Upper lobe of right lung (tissue), 1 donor: ENCODE measurements around the gene PSIP1. TPM values are rescaled to one million over a fixed set of nuclear protein-coding genes. Genes with fewer than 3 reads are reported as not detected.
A peak's percentile ranks its signal among the peaks of the same experiment; 100 is the strongest.
"Not testable (repeated sequence)": the region's sequence is repeated elsewhere in the genome, so short reads cannot be mapped to it uniquely, and the experiment has no call there.

ENCODE experiments used
- ATAC-seq: fragments of 200-7000 bp; cut with Tn5 transposase; one replicate; pipeline ENCODE4 v1.9.1; 2020; ENCODE audit warnings: mild to moderate bottlenecking, moderate library complexity
- DNase-seq: peaks from one replicate; pipeline ENCODE4 v3.0.0-alpha.2; 2020
- H3K27ac ChIP-seq: fragments of 200-600 bp; one replicate; pipeline ENCODE4 v1.8.0; 2022
- H3K27me3 ChIP-seq: fragments of 200-600 bp; one replicate; pipeline ENCODE4 v1.8.0; 2022; ENCODE audit warnings: mild to moderate bottlenecking
- H3K36me3 ChIP-seq: fragments of 200-600 bp; one replicate; pipeline ENCODE4 v1.8.0; 2022
- H3K4me1 ChIP-seq: fragments of 200-600 bp; one replicate; pipeline ENCODE4 v1.8.0; 2022
- H3K4me3 ChIP-seq: fragments of 200-600 bp; one replicate; pipeline ENCODE4 v1.8.0; 2022; ENCODE audit warnings: mild to moderate bottlenecking
- H3K9me3 ChIP-seq: fragments of 200-600 bp; one replicate; pipeline ENCODE4 v1.8.0; 2022
- intact Hi-C: fragments of 100-400 bp; cut with DNase I; formaldehyde crosslinking; loops from one replicate; pipeline ENCODE4 v1.11.0; 2022
- total RNA-seq: library from RNA; stranded (reverse); fragmentation: NEBNext Ultra II Directional; extraction: Animal tissue kit (Norgen Biotek cat#: 25700); gene quantifications from one replicate; pipeline ENCODE4 v1.2.1, GENCODE V29; 2021
- TF ChIP-seq, protein P1 (sequence below): fragments of 200-600 bp; IDR thresholded peaks from one replicate; pipeline ENCODE4 v1.8.0; 2022; ENCODE audit warnings: antibody characterized with exemption
- donor health status: DM: no; HTN: yes; CAD: no; lungs with severe emphysema.

The PSIP1 gene
- total RNA-seq, 1 donor from 2014 or later: 32.8 TPM

DNA sequence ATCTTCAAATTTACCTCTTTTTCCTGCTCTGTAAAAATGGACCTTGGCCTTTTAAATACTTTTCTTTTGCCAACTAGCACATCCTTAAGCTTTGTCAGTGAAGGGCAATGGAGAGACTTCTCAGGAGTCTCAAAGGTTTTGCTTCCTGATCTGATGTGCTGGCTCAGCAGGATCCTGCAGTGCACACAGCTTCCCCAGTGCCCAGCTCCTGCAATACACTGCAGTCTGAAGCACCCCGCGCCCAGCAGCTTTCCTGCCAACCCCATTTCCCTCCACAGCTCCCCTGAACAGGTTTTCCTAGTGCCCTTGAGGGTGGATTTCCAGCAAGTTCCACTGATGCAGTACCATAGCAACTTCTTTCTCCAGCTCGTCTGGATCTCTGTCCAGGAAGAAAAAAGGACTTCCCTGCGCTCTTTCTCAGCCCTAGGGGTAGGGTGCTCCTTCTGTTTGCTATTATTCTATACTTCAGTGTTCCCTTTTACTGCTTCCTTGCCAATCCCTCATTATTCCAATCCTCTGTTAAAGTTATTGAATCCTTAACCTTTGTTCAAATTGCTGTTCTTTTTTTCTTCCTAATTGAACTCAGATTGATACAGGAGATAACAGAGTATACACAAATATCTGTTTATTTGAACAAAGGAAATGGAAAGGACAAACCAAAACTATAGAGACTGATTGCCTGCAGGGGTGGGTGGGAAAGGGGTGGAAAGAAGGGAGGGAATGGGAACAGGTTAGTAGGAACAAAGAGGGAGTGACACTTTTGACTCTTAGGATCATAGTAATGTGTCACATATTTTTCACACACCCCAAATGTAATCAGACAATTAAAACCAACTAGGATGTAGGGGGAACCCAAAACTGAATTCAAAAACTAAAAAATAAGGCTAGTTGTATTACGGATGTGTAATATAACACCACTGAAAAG is 79.6 kb downstream of the PSIP1 start:
- no peak for DNase-seq

DNA sequence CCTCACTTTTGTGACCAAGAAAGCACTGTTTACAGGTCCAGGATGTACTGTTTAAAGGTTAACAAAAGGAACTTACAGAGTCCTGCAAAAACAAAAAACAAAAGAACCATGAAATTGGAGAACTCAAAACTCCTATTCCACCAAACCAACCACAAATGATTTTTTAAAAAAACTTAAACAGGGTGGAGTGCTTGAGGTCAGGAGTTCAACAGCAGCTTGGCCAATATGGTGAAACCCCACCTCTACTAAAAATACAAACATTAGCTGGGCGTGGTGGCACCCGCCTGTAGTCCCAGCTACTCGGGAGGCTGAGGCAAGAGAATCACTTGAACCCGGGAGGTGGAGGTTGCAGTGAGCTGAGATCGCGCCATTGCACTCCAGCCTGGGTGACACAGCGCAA is 83.1 kb downstream of the PSIP1 start:
- intact Hi-C loops, H3K4me3 ChIP-seq, H3K27me3 ChIP-seq, ATAC-seq, DNase-seq, H3K27ac ChIP-seq, H3K9me3 ChIP-seq: not testable (repeated sequence)
- peaks cover 26% of the 10 kb centered on the region for H3K36me3 ChIP-seq
- H3K4me1 ChIP-seq: peaks cover 32% of the 10 kb centered on the region

More for the DNA sequence above, 79.6 kb downstream of the PSIP1 start:
- H3K36me3 ChIP-seq: peaks cover 22% of the 10 kb centered on the region
- H3K27ac ChIP-seq: no peak overlapping the region
- peak; percentile 90 for ATAC-seq
- TF ChIP-seq, protein P1, sequence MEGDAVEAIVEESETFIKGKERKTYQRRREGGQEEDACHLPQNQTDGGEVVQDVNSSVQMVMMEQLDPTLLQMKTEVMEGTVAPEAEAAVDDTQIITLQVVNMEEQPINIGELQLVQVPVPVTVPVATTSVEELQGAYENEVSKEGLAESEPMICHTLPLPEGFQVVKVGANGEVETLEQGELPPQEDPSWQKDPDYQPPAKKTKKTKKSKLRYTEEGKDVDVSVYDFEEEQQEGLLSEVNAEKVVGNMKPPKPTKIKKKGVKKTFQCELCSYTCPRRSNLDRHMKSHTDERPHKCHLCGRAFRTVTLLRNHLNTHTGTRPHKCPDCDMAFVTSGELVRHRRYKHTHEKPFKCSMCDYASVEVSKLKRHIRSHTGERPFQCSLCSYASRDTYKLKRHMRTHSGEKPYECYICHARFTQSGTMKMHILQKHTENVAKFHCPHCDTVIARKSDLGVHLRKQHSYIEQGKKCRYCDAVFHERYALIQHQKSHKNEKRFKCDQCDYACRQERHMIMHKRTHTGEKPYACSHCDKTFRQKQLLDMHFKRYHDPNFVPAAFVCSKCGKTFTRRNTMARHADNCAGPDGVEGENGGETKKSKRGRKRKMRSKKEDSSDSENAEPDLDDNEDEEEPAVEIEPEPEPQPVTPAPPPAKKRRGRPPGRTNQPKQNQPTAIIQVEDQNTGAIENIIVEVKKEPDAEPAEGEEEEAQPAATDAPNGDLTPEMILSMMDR: no peak
- H3K4me1 ChIP-seq: peaks cover 18% of the 10 kb centered on the region
- no peak overlapping the region for H3K4me3 ChIP-seq
- no peaks in the 10 kb centered on the region for H3K27me3 ChIP-seq
- intact Hi-C loops: no loop called here
- no peaks in the 10 kb centered on the region for H3K9me3 ChIP-seq

DNA sequence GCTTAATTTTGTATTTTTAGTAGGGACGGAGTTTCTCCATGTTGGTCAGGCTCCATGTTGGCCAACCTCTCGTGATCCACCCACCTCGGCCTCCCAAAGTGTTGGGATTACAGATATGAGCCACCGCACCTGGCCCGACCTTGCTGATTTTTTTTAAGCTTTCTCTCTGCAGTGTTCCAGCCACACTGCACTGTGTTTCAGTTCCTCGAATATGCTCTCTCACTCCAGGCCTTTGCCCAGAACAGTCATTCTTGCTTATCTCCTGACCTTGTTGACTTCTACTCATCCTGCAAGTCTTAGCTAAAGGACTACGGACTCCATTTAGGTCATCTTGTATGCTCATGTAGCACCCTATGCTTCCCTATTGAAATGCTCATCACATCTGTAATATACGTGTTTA is 84.8 kb downstream of the PSIP1 start:
- H3K27ac ChIP-seq: no peak overlapping the region
- intact Hi-C loops: no loop called here
- TF ChIP-seq, protein P1: no peak
- H3K36me3 ChIP-seq: peaks cover 26% of the 10 kb centered on the region
- no peak overlapping the region for H3K4me3 ChIP-seq
- peaks cover 27% of the 10 kb centered on the region for H3K4me1 ChIP-seq
- no peaks in the 10 kb centered on the region for H3K9me3 ChIP-seq
- no peak for DNase-seq
- no peaks in the 10 kb centered on the region for H3K27me3 ChIP-seq
- no peak for ATAC-seq

DNA sequence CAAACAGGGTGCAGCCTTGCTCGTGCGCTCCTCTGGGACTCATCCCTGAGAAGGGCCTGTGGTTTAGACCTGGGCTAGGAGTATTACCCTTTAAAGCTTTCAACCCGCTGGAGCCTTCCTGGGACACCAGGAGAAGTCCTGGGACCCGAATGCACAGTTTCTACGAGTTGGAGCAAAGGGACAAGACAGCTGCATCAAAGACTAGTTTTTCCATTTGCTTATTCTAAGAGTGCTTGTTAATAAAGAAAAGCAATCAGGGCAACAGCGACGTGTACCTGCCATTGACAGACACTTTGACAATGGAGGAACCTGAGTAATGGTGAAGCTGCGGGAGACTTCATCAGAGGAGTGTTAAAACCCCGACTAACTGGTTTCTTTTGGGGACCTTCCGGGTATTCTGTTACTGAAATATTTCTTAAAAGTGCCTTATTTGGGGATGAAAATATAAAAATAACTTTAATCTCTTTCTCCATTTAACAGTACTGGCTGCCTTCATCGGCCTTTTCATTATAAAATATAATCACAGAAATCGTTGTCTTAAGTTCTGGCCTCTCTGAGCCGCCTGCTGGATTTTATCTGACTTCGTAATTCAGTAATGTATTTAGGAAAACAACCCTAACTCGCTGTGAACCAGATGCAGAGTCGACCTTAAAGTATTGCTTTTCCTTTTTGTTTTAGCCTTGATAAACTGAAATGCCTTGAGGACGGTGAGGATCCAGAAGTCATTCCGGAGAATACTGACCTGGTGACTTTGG is 87.4 kb downstream of the PSIP1 start:
- TF ChIP-seq, protein P1: no peak
- intact Hi-C loops: no loop called here
- Histone ChIP-seq H3K4me1 (peaks cover 19% of the 10 kb centered on the region), H3K36me3 (peaks cover 26% of the 10 kb centered on the region), H3K27ac (peak overlapping the region; percentile 96), H3K4me3 (peak overlapping the region; percentile 76), H3K27me3 (no peaks in the 10 kb centered on the region), H3K9me3 (no peaks in the 10 kb centered on the region)
- ATAC-seq (no peak), DNase-seq (no peak)

DNA sequence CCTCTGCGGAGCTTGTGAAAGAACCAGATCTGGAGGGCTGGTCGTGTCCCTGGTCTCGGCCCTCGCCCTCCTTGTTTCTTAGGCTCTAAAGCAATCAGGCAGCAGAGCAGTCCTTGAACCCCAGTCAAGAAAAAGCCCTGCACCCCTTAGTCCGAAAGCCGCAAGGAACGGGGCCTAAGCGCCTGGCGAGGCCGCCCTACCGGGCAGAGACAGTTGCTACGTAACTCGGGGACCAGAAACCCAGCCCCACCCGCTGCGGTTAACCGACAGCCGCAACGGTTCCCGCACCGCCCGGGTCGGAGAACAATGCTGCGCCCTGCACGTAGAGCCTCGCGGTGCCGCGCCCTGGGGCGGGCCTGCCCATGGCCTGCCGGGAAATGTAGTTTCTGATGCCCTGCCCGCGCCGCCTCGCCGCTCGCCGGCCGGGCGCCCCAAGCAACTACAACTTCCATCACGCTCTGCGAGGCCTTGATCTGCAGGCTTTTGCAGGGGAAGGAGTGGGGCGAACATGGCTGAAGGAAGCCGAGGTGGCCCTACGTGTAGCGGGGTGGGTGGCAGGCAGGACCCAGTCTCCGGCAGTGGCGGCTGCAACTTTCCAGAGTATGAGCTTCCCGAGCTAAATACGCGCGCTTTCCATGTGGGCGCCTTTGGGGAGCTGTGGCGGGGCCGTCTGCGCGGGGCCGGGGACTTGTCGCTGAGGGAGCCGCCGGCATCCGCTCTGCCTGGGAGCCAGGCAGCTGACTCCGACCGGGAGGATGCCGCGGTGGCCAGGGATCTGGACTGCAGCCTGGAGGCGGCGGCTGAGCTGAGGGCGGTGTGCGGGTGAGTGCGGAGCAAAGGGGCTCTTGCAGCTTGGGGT is 88.2 kb downstream of the PSIP1 start, which contains the start of gene SNAPC3:
TSS of gene SNAPC3 (plus strand) at position 505 of the 859 bp plus-strand sequence. CDS start at position 509, 4 bp downstream.
- Histone ChIP-seq H3K27ac (peak within 1 kb of the TSS; percentile 96), H3K4me3 (peak within 1 kb of the TSS; percentile 76), H3K4me1 (peaks cover 19% of the 10 kb centered on the region), H3K27me3 (no peaks in the 10 kb centered on the region), H3K36me3 (peaks cover 24% of the 10 kb centered on the region), H3K9me3 (no peaks in the 10 kb centered on the region)
- peak; percentile 100 for ATAC-seq
- peak; percentile 97 for DNase-seq
- intact Hi-C loops: no loop called here
- TF ChIP-seq, protein P1: peak; percentile 5
